ENCODE results near the gene RPS21.

- TF ChIP-seq POU6F1 (CRISPR knock-in tag; IDR thresholded peaks at IDR 0.05; ENCODE audit: borderline replicate concordance, low read depth) = no peak
- TF ChIP-seq, protein P1, sequence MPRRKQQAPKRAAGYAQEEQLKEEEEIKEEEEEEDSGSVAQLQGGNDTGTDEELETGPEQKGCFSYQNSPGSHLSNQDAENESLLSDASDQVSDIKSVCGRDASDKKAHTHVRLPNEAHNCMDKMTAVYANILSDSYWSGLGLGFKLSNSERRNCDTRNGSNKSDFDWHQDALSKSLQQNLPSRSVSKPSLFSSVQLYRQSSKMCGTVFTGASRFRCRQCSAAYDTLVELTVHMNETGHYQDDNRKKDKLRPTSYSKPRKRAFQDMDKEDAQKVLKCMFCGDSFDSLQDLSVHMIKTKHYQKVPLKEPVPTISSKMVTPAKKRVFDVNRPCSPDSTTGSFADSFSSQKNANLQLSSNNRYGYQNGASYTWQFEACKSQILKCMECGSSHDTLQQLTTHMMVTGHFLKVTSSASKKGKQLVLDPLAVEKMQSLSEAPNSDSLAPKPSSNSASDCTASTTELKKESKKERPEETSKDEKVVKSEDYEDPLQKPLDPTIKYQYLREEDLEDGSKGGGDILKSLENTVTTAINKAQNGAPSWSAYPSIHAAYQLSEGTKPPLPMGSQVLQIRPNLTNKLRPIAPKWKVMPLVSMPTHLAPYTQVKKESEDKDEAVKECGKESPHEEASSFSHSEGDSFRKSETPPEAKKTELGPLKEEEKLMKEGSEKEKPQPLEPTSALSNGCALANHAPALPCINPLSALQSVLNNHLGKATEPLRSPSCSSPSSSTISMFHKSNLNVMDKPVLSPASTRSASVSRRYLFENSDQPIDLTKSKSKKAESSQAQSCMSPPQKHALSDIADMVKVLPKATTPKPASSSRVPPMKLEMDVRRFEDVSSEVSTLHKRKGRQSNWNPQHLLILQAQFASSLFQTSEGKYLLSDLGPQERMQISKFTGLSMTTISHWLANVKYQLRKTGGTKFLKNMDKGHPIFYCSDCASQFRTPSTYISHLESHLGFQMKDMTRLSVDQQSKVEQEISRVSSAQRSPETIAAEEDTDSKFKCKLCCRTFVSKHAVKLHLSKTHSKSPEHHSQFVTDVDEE (CRISPR knock-in tag; IDR thresholded peaks at IDR 0.05) = no peak
- TF ChIP-seq ESRRG (CRISPR knock-in tag; IDR thresholded peaks at IDR 0.05) = no peak
- TF ChIP-seq CSDC2 (CRISPR knock-in tag; IDR thresholded peaks at IDR 0.05) = no peak
Observed at GRCh38 chr20:62392077-62392418, 5.1 kb downstream of the RPS21 start.

Measured in SK-N-SH treated with all-trans-retinoic acid at 6 μM for 48 hours (cell line).